Naive B cell (primary cell): ENCODE results near the gene TNFAIP2. TPM values are rescaled to one million over a fixed set of nuclear protein-coding genes. Genes with fewer than 3 reads are reported as not detected.
A peak's percentile ranks its signal among the peaks of the same experiment; 100 is the strongest.
"Not testable (repeated sequence)": the region's sequence is repeated elsewhere in the genome, so short reads cannot be mapped to it uniquely, and the experiment has no call there.

Experiments used
- ATAC-seq, 2 donors: fragments of 150-1000 bp; cut with Tn5 transposase; 2 replicates each; pipeline ENCODE4 v1.10.0; 2021; ENCODE audit warnings: low read depth in 2 of 2, mild to moderate bottlenecking in 2 of 2, moderate library complexity in 2 of 2
- DNase-seq: peaks from one replicate; pipeline ENCODE4 v3.0.0; 2022
- H3K27ac Mint-ChIP-seq, 6 donors: one replicate each; pipeline ENCODE4 v1.8.0; 2020 to 2022; ENCODE audit warnings: mild to moderate bottlenecking in 6 of 6, mixed read lengths in 6 of 6, moderate library complexity in 5 of 6, inconsistent platforms in 2 of 6
- H3K27me3 Mint-ChIP-seq, 3 donors: one replicate each; pipeline ENCODE4 v1.8.0; 2021 to 2022; ENCODE audit warnings: mixed read lengths in 3 of 3, mild to moderate bottlenecking in 1 of 3
- H3K36me3 Mint-ChIP-seq, 2 donors: one replicate each; pipeline ENCODE4 v1.8.0; 2020 to 2022; ENCODE audit warnings: mixed read lengths in 2 of 2, inconsistent platforms in 1 of 2, mild to moderate bottlenecking in 1 of 2
- H3K4me1 Mint-ChIP-seq, 3 donors: one replicate each; pipeline ENCODE4 v1.8.0; 2020 to 2022; ENCODE audit warnings: mixed read lengths in 3 of 3, inconsistent platforms in 1 of 3, mild to moderate bottlenecking in 1 of 3, moderate library complexity in 1 of 3
- H3K4me3 Mint-ChIP-seq, 8 donors: one replicate each; pipeline ENCODE4 v1.8.0; 2020 to 2022; ENCODE audit warnings: mild to moderate bottlenecking in 8 of 8, mixed read lengths in 8 of 8, moderate library complexity in 8 of 8, inconsistent platforms in 2 of 8
- H3K9me3 Mint-ChIP-seq, 7 donors: one replicate each; pipeline ENCODE4 v1.8.0; 2020 to 2022; ENCODE audit warnings: mixed read lengths in 7 of 7, mild to moderate bottlenecking in 5 of 7, inconsistent platforms in 2 of 7, moderate library complexity in 1 of 7
- polyA plus RNA-seq, 6 donors: library from polyadenylated mRNA; unstranded; fragments of 300-500 nt; fragmentation: Illumina TruSeq; gene quantifications; one replicate each; pipeline ENCODE4 v1.2.3, GENCODE V29; 2021; ENCODE audit warnings: low read depth in 6 of 6

The TNFAIP2 gene
- polyA plus RNA-seq, 6 donors from 2014 or later, result 0.41 to 2.1 (median 0.43) TPM; not detected in 3

- H3K9me3 Mint-ChIP-seq, result no peaks in the 10 kb centered on the region
- H3K36me3 Mint-ChIP-seq, result peaks cover 0 to 3% of the 10 kb centered on the region in 2 donors
- peaks cover 4 to 30% (median 5%) of the 10 kb centered on the region in 3 donors for H3K27me3 Mint-ChIP-seq
- no peak overlapping the region for H3K4me3 Mint-ChIP-seq
- DNase-seq (no peak), ATAC-seq (no peak)
- no peaks in the 10 kb centered on the region for H3K4me1 Mint-ChIP-seq
- no peak overlapping the region for H3K27ac Mint-ChIP-seq
Observed at GRCh38 chr14:103155826-103156394, 32.6 kb downstream of the TNFAIP2 start.

- H3K36me3 Mint-ChIP-seq, result no peaks in the 10 kb centered on the region
Observed at GRCh38 chr14:103156651-103157378, 33.6 kb downstream of the TNFAIP2 start.

GRCh38 chr14:103157969-103158368, 34.7 kb downstream of the TNFAIP2 start:
- Mint-ChIP-seq H3K27me3 (peaks cover 0 to 31% (median 18%) of the 10 kb centered on the region in 3 donors), H3K4me1 (no peaks in the 10 kb centered on the region), H3K4me3 (no peak overlapping the region), H3K9me3 (no peaks in the 10 kb centered on the region), H3K36me3 (no peaks in the 10 kb centered on the region), H3K27ac (peak overlapping the region in 1 of 6 donors; percentile 52)
- DNase-seq (no peak), ATAC-seq (no peak)

More at GRCh38 chr14:103156651-103157378, 33.6 kb downstream of the TNFAIP2 start:
- Mint-ChIP-seq H3K9me3 (no peaks in the 10 kb centered on the region), H3K27ac (no peak overlapping the region), H3K27me3 (peaks cover 0 to 26% (median 9%) of the 10 kb centered on the region in 3 donors), H3K4me1 (no peaks in the 10 kb centered on the region), H3K4me3 (peak overlapping the region in 1 of 8 donors; percentile 22)
- ATAC-seq (no peak), DNase-seq (no peak)

GRCh38 chr14:103158688-103159087, 35.4 kb downstream of the TNFAIP2 start:
- no peaks in the 10 kb centered on the region for H3K4me1 Mint-ChIP-seq
- H3K4me3 Mint-ChIP-seq, result no peak overlapping the region

GRCh38 chr14:103160321-103161053, 37.2 kb downstream of the TNFAIP2 start:
- Mint-ChIP-seq H3K27me3 (peaks cover 14 to 49% (median 40%) of the 10 kb centered on the region in 3 donors), H3K27ac (no peak overlapping the region), H3K4me1 (no peaks in the 10 kb centered on the region), H3K4me3 (no peak overlapping the region), H3K36me3 (no peaks in the 10 kb centered on the region), H3K9me3 (peaks cover 0 to 1% (median 0%) of the 10 kb centered on the region in 7 donors)
- DNase-seq (no peak), ATAC-seq (no peak)

More at GRCh38 chr14:103158688-103159087, 35.4 kb downstream of the TNFAIP2 start:
- Mint-ChIP-seq H3K9me3 (no peaks in the 10 kb centered on the region), H3K27me3 (peaks cover 1 to 37% (median 25%) of the 10 kb centered on the region in 3 donors), H3K36me3 (no peaks in the 10 kb centered on the region), H3K27ac (no peak overlapping the region)
- no peak for DNase-seq
- no peak for ATAC-seq

GRCh38 chr14:103161054-103161397, 37.8 kb downstream of the TNFAIP2 start:
- DNase-seq, result no peak
- H3K4me3 Mint-ChIP-seq, result no peak overlapping the region
- no peaks in the 10 kb centered on the region for H3K36me3 Mint-ChIP-seq
- ATAC-seq, result no peak
- H3K4me1 Mint-ChIP-seq, result no peaks in the 10 kb centered on the region
- peaks cover 17 to 51% (median 45%) of the 10 kb centered on the region in 3 donors for H3K27me3 Mint-ChIP-seq
- no peak overlapping the region for H3K27ac Mint-ChIP-seq
- H3K9me3 Mint-ChIP-seq, result peaks cover 0 to 4% (median 0%) of the 10 kb centered on the region in 7 donors

GRCh38 chr14:103163199-103163598, 39.9 kb downstream of the TNFAIP2 start:
- ATAC-seq, result no peak
- Mint-ChIP-seq H3K27me3 (peaks cover 22 to 53% (median 53%) of the 10 kb centered on the region in 3 donors), H3K4me3 (no peak overlapping the region)

GRCh38 chr14:103164006-103164405, 40.7 kb downstream of the TNFAIP2 start:
- Mint-ChIP-seq H3K4me1 (no peaks in the 10 kb centered on the region), H3K4me3 (no peak overlapping the region), H3K27me3 (peaks cover 22 to 53% (median 45%) of the 10 kb centered on the region in 3 donors), H3K27ac (no peak overlapping the region), H3K9me3 (peaks cover 0 to 30% (median 7%) of the 10 kb centered on the region in 7 donors), H3K36me3 (no peaks in the 10 kb centered on the region)
- DNase-seq (no peak), ATAC-seq (no peak)

More at GRCh38 chr14:103163199-103163598, 39.9 kb downstream of the TNFAIP2 start:
- Mint-ChIP-seq H3K9me3 (peaks cover 0 to 22% (median 7%) of the 10 kb centered on the region in 7 donors), H3K36me3 (no peaks in the 10 kb centered on the region), H3K4me1 (no peaks in the 10 kb centered on the region), H3K27ac (no peak overlapping the region)
- no peak for DNase-seq

- ATAC-seq (no peak), DNase-seq (no peak)
- Mint-ChIP-seq H3K9me3 (peaks cover 0 to 32% (median 8%) of the 10 kb centered on the region in 7 donors), H3K27me3 (peaks cover 22 to 53% (median 44%) of the 10 kb centered on the region in 3 donors), H3K4me3 (peak overlapping the region in 1 of 8 donors; percentile 15), H3K27ac (peak overlapping the region in 1 of 6 donors; percentile 79), H3K36me3 (no peaks in the 10 kb centered on the region), H3K4me1 (no peaks in the 10 kb centered on the region)
Observed at GRCh38 chr14:103164779-103165178, 41.5 kb downstream of the TNFAIP2 start.

- Mint-ChIP-seq H3K4me1 (no peaks in the 10 kb centered on the region), H3K36me3 (peaks cover 5% of the 10 kb centered on the region in 2 donors), H3K9me3 (peaks cover 4 to 37% (median 14%) of the 10 kb centered on the region in 7 donors), H3K4me3 (no peak overlapping the region), H3K27ac (no peak overlapping the region), H3K27me3 (peaks cover 27 to 58% (median 48%) of the 10 kb centered on the region in 3 donors)
- ATAC-seq (no peak), DNase-seq (no peak)
Observed at GRCh38 chr14:103165323-103165722, 42.1 kb downstream of the TNFAIP2 start.

- peaks cover 16 to 82% (median 40%) of the 10 kb centered on the region in 7 donors for H3K9me3 Mint-ChIP-seq
- H3K36me3 Mint-ChIP-seq, result peaks cover 19 to 30% of the 10 kb centered on the region in 2 donors
- H3K27me3 Mint-ChIP-seq, result peaks cover 22 to 39% (median 35%) of the 10 kb centered on the region in 3 donors
- peak overlapping the region in 1 of 8 donors; percentile 21 for H3K4me3 Mint-ChIP-seq
- H3K4me1 Mint-ChIP-seq, result no peaks in the 10 kb centered on the region
- ATAC-seq (no peak), DNase-seq (no peak)
- H3K27ac Mint-ChIP-seq, result no peak overlapping the region
Observed at GRCh38 chr14:103169954-103170353, 46.7 kb downstream of the TNFAIP2 start.

- peaks cover 19 to 93% (median 47%) of the 10 kb centered on the region in 7 donors for H3K9me3 Mint-ChIP-seq
- not testable (repeated sequence) for ATAC-seq
Observed at GRCh38 chr14:103171206-103171605, 47.9 kb downstream of the TNFAIP2 start.

GRCh38 chr14:103172921-103173320, 49.7 kb downstream of the TNFAIP2 start:
- Mint-ChIP-seq H3K27ac (no peak overlapping the region), H3K9me3 (peaks cover 19 to 83% (median 47%) of the 10 kb centered on the region in 7 donors), H3K36me3 (peaks cover 19 to 36% of the 10 kb centered on the region in 2 donors), H3K4me1 (no peaks in the 10 kb centered on the region), H3K4me3 (no peak overlapping the region), H3K27me3 (peaks cover 9 to 32% (median 27%) of the 10 kb centered on the region in 3 donors)
- DNase-seq (no peak), ATAC-seq (no peak)

More at GRCh38 chr14:103171206-103171605, 47.9 kb downstream of the TNFAIP2 start:
- H3K4me3 Mint-ChIP-seq, DNase-seq, H3K27ac Mint-ChIP-seq, H3K4me1 Mint-ChIP-seq: not testable (repeated sequence)
- peaks cover 19 to 36% of the 10 kb centered on the region in 2 donors for H3K36me3 Mint-ChIP-seq
- peaks cover 14 to 36% (median 33%) of the 10 kb centered on the region in 3 donors for H3K27me3 Mint-ChIP-seq
